NT2/D1 (cell line): ENCODE measurements around the gene LARGE2.

Experiments used
- SUZ12 ChIP-seq: IDR thresholded peaks from 2 replicates; pipeline ENCODE4 v1.6.1; 2011; ENCODE audit not compliant: insufficient read length, insufficient read depth; ENCODE audit errors: extremely low read depth
- YY1 ChIP-seq: IDR thresholded peaks from 2 replicates; pipeline ENCODE4 v1.6.1; 2011; ENCODE audit not compliant: insufficient read length, insufficient read depth
- ZNF274 ChIP-seq: IDR thresholded peaks from 2 replicates; pipeline ENCODE4 v1.6.1; 2011; ENCODE audit warnings: mild to moderate bottlenecking, low read depth, low read length

- no peak for TF ChIP-seq ZNF274
- TF ChIP-seq YY1: no peak
- no peak for TF ChIP-seq SUZ12
Measured at GRCh38 chr11:45961751-45962240, 39.3 kb downstream of the LARGE2 start.
